Mammary epithelial cell (primary cell): ENCODE results near the gene TJP3.

Experiments
- CTCF ChIP-seq, 2 donors: IDR thresholded peaks in 1 of 2; conservative IDR thresholded peaks in 1 of 2; 2 replicates each; pipeline ENCODE4 v1.5.1; 2011 to 2012; ENCODE audit warnings: inconsistent platforms in 2 of 2, low read length in 2 of 2, mild to moderate bottlenecking in 2 of 2, control low read depth in 1 of 2, low read depth in 1 of 2; ENCODE audit not compliant: insufficient read depth in 1 of 2; ENCODE audit errors: extremely low read depth in 1 of 2
- EZH2 ChIP-seq: IDR thresholded peaks from 2 replicates; pipeline ENCODE4 v1.6.1; 2012; ENCODE audit warnings: low read length, inconsistent platforms, borderline replicate concordance

GRCh38 chr19:3684054-3684816 is 23.9 kb upstream of the TJP3 start:
- no peak for TF ChIP-seq CTCF (conservative IDR thresholded peaks at IDR 0.05 in 1 of 2, IDR thresholded peaks at IDR 0.05 in 1 of 2; ENCODE audit: extremely low read depth in 1 of 2, insufficient read depth in 1 of 2, low read depth in 1 of 2, low read length in 2 of 2)
- no peak for TF ChIP-seq EZH2
